K562 (cell line): ENCODE measurements around the gene ANO6.

Experiments
- BACH1 ChIP-seq: fragments of 200-800 bp; sonication (Bioruptor generic); IDR thresholded peaks from 2 replicates; pipeline ENCODE4 v1.6.1; 2016; ENCODE audit warnings: missing genetic modification characterization, missing compliant biosample characterization
- CTCF ChIP-seq, 3 experiments: IDR thresholded peaks in 2 of 3; conservative IDR thresholded peaks in 1 of 3; 2 replicates each; pipeline ENCODE4 v1.5.1; 2011 to 2012; ENCODE audit warnings: low read length in 3 of 3, mild to moderate bottlenecking in 3 of 3, control low read depth in 2 of 3, improper control_type of control experiment in 1 of 3, inconsistent platforms in 1 of 3, low read depth in 1 of 3, mixed read lengths in 1 of 3, moderate library complexity in 1 of 3; ENCODE audit not compliant: insufficient read depth in 2 of 3
- CTCFL ChIP-seq: IDR thresholded peaks from 2 replicates; pipeline ENCODE4 v1.6.1; 2011; ENCODE audit warnings: borderline replicate concordance, low read depth, mild to moderate bottlenecking, moderate library complexity, low read length; ENCODE audit not compliant: insufficient read depth, poor library complexity, severe bottlenecking
- ELK1 ChIP-seq: sonication (generic); formaldehyde crosslinking; IDR thresholded peaks from 2 replicates; pipeline ENCODE4 v1.8.1; 2022; ENCODE audit warnings: missing genetic modification reagents
- FOXJ3 ChIP-seq: sonication (generic); formaldehyde crosslinking; IDR thresholded peaks from 2 replicates; pipeline ENCODE4 v1.4.0; 2020; ENCODE audit warnings: mild to moderate bottlenecking, missing genetic modification reagents
- FOXK2 ChIP-seq, 2 experiments: fragments of 450-650 bp; IDR thresholded peaks in 1 of 2; conservative IDR thresholded peaks in 1 of 2; 2 replicates each; pipeline ENCODE4 v1.6.1; 2016; ENCODE audit warnings: low read depth in 2 of 2, mild to moderate bottlenecking in 1 of 2
- GABPA ChIP-seq: fragments of 200-800 bp; sonication (Bioruptor generic); conservative IDR thresholded peaks from 2 replicates; pipeline ENCODE4 v1.6.1; 2016; ENCODE audit warnings: low read depth, missing genetic modification characterization, missing compliant biosample characterization
- SMC3 ChIP-seq: conservative IDR thresholded peaks from 2 replicates; pipeline ENCODE4 v1.6.1; 2011; ENCODE audit warnings: low read depth, low read length, improper control_type of control experiment; ENCODE audit not compliant: insufficient read depth
- SP1 ChIP-seq: sonication (generic); formaldehyde crosslinking; IDR thresholded peaks from 2 replicates; pipeline ENCODE4 v1.8.1; 2022; ENCODE audit warnings: mild to moderate bottlenecking, missing genetic modification reagents
- SP2 ChIP-seq: IDR thresholded peaks from 2 replicates; pipeline ENCODE4 v1.6.1; 2011; ENCODE audit warnings: mild to moderate bottlenecking, low read depth, low read length, moderate library complexity; ENCODE audit not compliant: poor library complexity, severe bottlenecking; ENCODE audit errors: extremely low read depth
- ZBTB11 ChIP-seq, 3 experiments: fragments of 200-800 bp in 1 of 3; fragments of 250-450 bp in 1 of 3; fragments of 450-650 bp in 1 of 3; sonication (Bioruptor Pico) in 1 of 3; sonication (Bioruptor generic) in 1 of 3; formaldehyde crosslinking in 1 of 3; IDR thresholded peaks; 2 replicates each; pipeline versions ENCODE4 v1.6.1 to v1.8.0; 2016 to 2022; ENCODE audit warnings: mild to moderate bottlenecking in 2 of 3, missing genetic modification characterization in 2 of 3, missing compliant biosample characterization in 1 of 3, moderate library complexity in 1 of 3
- ZNF561 ChIP-seq: fragments of 450-650 bp; formaldehyde crosslinking; conservative IDR thresholded peaks from 2 replicates; pipeline ENCODE4 v1.4.0; 2020; ENCODE audit warnings: mild to moderate bottlenecking, moderate library complexity

- no peak for TF ChIP-seq FOXK2 (conservative IDR thresholded peaks at IDR 0.05 in 1 of 2, IDR thresholded peaks at IDR 0.05 in 1 of 2; ENCODE audit: low read depth in 2 of 2)
- TF ChIP-seq CTCFL: no peak
- no peak for TF ChIP-seq FOXJ3 (CRISPR knock-in tag)
- TF ChIP-seq SP2: no peak
- no peak for TF ChIP-seq ELK1 (CRISPR knock-in tag)
- no peak for TF ChIP-seq ZBTB11 (CRISPR knock-in tag; IDR thresholded peaks at IDR 0.05)
- no peak for TF ChIP-seq SMC3
- no peak for TF ChIP-seq ZNF561 (CRISPR knock-in tag)
- no peak for TF ChIP-seq SP1 (CRISPR knock-in tag)
- no peak for TF ChIP-seq BACH1 (tag)
- no peak for TF ChIP-seq CTCF (IDR thresholded peaks at IDR 0.05 in 2 of 3, conservative IDR thresholded peaks at IDR 0.05 in 1 of 3; ENCODE audit: insufficient read depth in 2 of 3, low read depth in 1 of 3, low read length in 3 of 3)
- TF ChIP-seq GABPA (tag): no peak
Observed at GRCh38 chr12:45324391-45324790, 108.5 kb downstream of the ANO6 start.
